ENCODE results near the gene DDR2.

Gene DDR2

GRCh38 chr1:162635418-162635817 is 3.2 kb downstream of the DDR2 start:
- Histone ChIP-seq H3K27me3 (replicated peaks in 2 of 5; ENCODE audit: control insufficient read depth in 4 of 5, insufficient read depth in 5 of 5, low read length in 4 of 5) (no peaks in the 10 kb centered on the region), H3K36me3 (ENCODE audit: control insufficient read depth in 4 of 4, insufficient read depth in 4 of 4, low read length in 3 of 4) (no peaks in the 10 kb centered on the region), H3K27ac (ENCODE audit: insufficient read depth in 1 of 2, low read depth in 1 of 2, low read length in 2 of 2, poor library complexity in 1 of 2, severe bottlenecking in 2 of 2) (no peak overlapping the region), H3K4me3 (ENCODE audit: control insufficient read depth in 1 of 7, extremely low read depth in 1 of 7, insufficient read depth in 4 of 7, low read depth in 2 of 7, low read length in 6 of 7) (no peak overlapping the region), H3K4me1 (ENCODE audit: control extremely low read depth in 1 of 4, control insufficient read depth in 4 of 4, insufficient read depth in 4 of 4, low read length in 3 of 4) (no peaks in the 10 kb centered on the region), H3K9me3 (ENCODE audit: control extremely low read depth in 1 of 5, control insufficient read depth in 4 of 5, insufficient read depth in 2 of 5, low read depth in 1 of 5, low read length in 4 of 5) (no peaks in the 10 kb centered on the region)
- 100% methylated on average over 4 of the region's 4 CpGs for WGBS (ENCODE audit: insufficient coverage)
- DNase-seq = no peak
- ChIA-PET POLR2A (no interaction called here), CTCF (no interaction called here)

- POLR2A ChIA-PET = no interaction called here
- Histone ChIP-seq H3K4me1 (ENCODE audit: control extremely low read depth in 1 of 4, control insufficient read depth in 4 of 4, insufficient read depth in 4 of 4, low read length in 3 of 4) (no peaks in the 10 kb centered on the region), H3K4me3 (ENCODE audit: control insufficient read depth in 1 of 7, extremely low read depth in 1 of 7, insufficient read depth in 4 of 7, low read depth in 2 of 7, low read length in 6 of 7) (no peak overlapping the region), H3K9me3 (ENCODE audit: control extremely low read depth in 1 of 5, control insufficient read depth in 4 of 5, insufficient read depth in 2 of 5, low read depth in 1 of 5, low read length in 4 of 5) (no peaks in the 10 kb centered on the region), H3K27me3 (replicated peaks in 2 of 5; ENCODE audit: control insufficient read depth in 4 of 5, insufficient read depth in 5 of 5, low read length in 4 of 5) (no peaks in the 10 kb centered on the region), H3K27ac (ENCODE audit: insufficient read depth in 1 of 2, low read depth in 1 of 2, low read length in 2 of 2, poor library complexity in 1 of 2, severe bottlenecking in 2 of 2) (no peak overlapping the region), H3K36me3 (ENCODE audit: control insufficient read depth in 4 of 4, insufficient read depth in 4 of 4, low read length in 3 of 4) (no peaks in the 10 kb centered on the region)
- DNase-seq = no peak
- CTCF ChIA-PET = no interaction called here
- WGBS (ENCODE audit: insufficient coverage) = 100% methylated on average over 5 of the region's 7 CpGs
Measured at GRCh38 chr1:162639718-162640117, 7.5 kb downstream of the DDR2 start.

DNA sequence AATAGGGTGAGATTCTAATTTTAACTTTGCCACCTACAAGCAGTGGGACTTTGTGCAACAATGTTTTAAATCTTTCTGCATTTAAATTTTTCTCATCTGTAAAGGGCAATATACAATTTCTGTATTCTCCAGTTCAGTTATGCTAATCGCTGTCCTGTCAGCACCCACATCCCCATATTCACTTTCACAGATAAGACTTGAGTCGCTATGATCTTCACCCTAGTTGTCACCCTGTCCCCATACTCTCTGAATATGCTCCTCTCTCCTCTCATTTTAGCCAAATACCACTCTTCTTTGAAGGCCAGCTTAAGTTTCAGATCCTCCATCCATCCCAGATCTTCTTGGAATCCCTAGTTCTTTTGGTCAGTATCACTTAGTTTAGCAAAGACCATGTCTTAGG is 8.8 kb downstream of the DDR2 start:
- Histone ChIP-seq H3K36me3 (ENCODE audit: control insufficient read depth in 4 of 4, insufficient read depth in 4 of 4, low read length in 3 of 4) (no peaks in the 10 kb centered on the region), H3K27ac (ENCODE audit: insufficient read depth in 1 of 2, low read depth in 1 of 2, low read length in 2 of 2, poor library complexity in 1 of 2, severe bottlenecking in 2 of 2) (no peak overlapping the region), H3K4me3 (ENCODE audit: control insufficient read depth in 1 of 7, extremely low read depth in 1 of 7, insufficient read depth in 4 of 7, low read depth in 2 of 7, low read length in 6 of 7) (no peak overlapping the region), H3K27me3 (replicated peaks in 2 of 5; ENCODE audit: control insufficient read depth in 4 of 5, insufficient read depth in 5 of 5, low read length in 4 of 5) (no peaks in the 10 kb centered on the region), H3K9me3 (ENCODE audit: control extremely low read depth in 1 of 5, control insufficient read depth in 4 of 5, insufficient read depth in 2 of 5, low read depth in 1 of 5, low read length in 4 of 5) (no peaks in the 10 kb centered on the region), H3K4me1 (ENCODE audit: control extremely low read depth in 1 of 4, control insufficient read depth in 4 of 4, insufficient read depth in 4 of 4, low read length in 3 of 4) (no peaks in the 10 kb centered on the region)
- no peak for DNase-seq
- WGBS (ENCODE audit: insufficient coverage) = 96% methylated on average over 2 of the region's 2 CpGs
- CTCF ChIA-PET = interaction anchor here (0.9 kb wide), 1 partner anchor 9 kb away, joined by 5 read pairs; the partner anchor contains the start of gene DDR2
- POLR2A ChIA-PET = no interaction called here

GRCh38 chr1:162644986-162645314 is 12.7 kb downstream of the DDR2 start:
- Histone ChIP-seq H3K27me3 (replicated peaks in 2 of 5; ENCODE audit: control insufficient read depth in 4 of 5, insufficient read depth in 5 of 5, low read length in 4 of 5) (peaks cover 0 to 4% (median 0%) of the 10 kb centered on the region in 5 experiments), H3K27ac (ENCODE audit: insufficient read depth in 1 of 2, low read depth in 1 of 2, low read length in 2 of 2, poor library complexity in 1 of 2, severe bottlenecking in 2 of 2) (no peak overlapping the region), H3K4me3 (ENCODE audit: control insufficient read depth in 1 of 7, extremely low read depth in 1 of 7, insufficient read depth in 4 of 7, low read depth in 2 of 7, low read length in 6 of 7) (no peak overlapping the region), H3K36me3 (ENCODE audit: control insufficient read depth in 4 of 4, insufficient read depth in 4 of 4, low read length in 3 of 4) (no peaks in the 10 kb centered on the region), H3K9me3 (ENCODE audit: control extremely low read depth in 1 of 5, control insufficient read depth in 4 of 5, insufficient read depth in 2 of 5, low read depth in 1 of 5, low read length in 4 of 5) (no peaks in the 10 kb centered on the region), H3K4me1 (ENCODE audit: control extremely low read depth in 1 of 4, control insufficient read depth in 4 of 4, insufficient read depth in 4 of 4, low read length in 3 of 4) (no peaks in the 10 kb centered on the region)
- ChIA-PET CTCF (no interaction called here), POLR2A (no interaction called here)
- no peak for DNase-seq
- WGBS (ENCODE audit: insufficient coverage) = 100% methylated on average over 2 of the region's 3 CpGs

DNA sequence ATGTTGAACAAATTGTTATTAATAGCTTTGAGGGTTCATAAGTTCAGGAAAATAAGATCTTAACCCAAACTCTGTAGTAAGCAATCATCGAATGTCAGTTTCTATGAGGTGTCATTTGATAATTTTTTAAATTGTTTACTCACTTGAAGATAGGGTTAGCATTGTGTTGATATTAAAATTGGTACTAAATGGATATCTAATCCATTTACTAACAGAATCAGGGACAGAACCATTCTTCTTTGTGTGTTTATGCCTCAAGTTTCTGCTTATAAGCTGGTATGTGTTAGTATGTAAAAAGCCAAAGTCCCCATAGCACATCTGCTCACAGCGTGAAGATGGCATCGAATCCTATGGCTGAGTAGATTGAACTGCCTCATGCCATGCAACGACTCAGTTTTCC is 13.4 kb downstream of the DDR2 start:
- ChIA-PET POLR2A (no interaction called here), CTCF (no interaction called here)
- Histone ChIP-seq H3K4me3 (ENCODE audit: control insufficient read depth in 1 of 7, extremely low read depth in 1 of 7, insufficient read depth in 4 of 7, low read depth in 2 of 7, low read length in 6 of 7) (no peak overlapping the region), H3K27me3 (replicated peaks in 2 of 5; ENCODE audit: control insufficient read depth in 4 of 5, insufficient read depth in 5 of 5, low read length in 4 of 5) (peaks cover 0 to 4% (median 0%) of the 10 kb centered on the region in 5 experiments), H3K36me3 (ENCODE audit: control insufficient read depth in 4 of 4, insufficient read depth in 4 of 4, low read length in 3 of 4) (no peaks in the 10 kb centered on the region), H3K9me3 (ENCODE audit: control extremely low read depth in 1 of 5, control insufficient read depth in 4 of 5, insufficient read depth in 2 of 5, low read depth in 1 of 5, low read length in 4 of 5) (no peaks in the 10 kb centered on the region), H3K4me1 (ENCODE audit: control extremely low read depth in 1 of 4, control insufficient read depth in 4 of 4, insufficient read depth in 4 of 4, low read length in 3 of 4) (no peaks in the 10 kb centered on the region), H3K27ac (ENCODE audit: insufficient read depth in 1 of 2, low read depth in 1 of 2, low read length in 2 of 2, poor library complexity in 1 of 2, severe bottlenecking in 2 of 2) (no peak overlapping the region)
- 97% methylated on average over 3 of the region's 4 CpGs for WGBS (ENCODE audit: insufficient coverage)
- no peak for DNase-seq

DNA sequence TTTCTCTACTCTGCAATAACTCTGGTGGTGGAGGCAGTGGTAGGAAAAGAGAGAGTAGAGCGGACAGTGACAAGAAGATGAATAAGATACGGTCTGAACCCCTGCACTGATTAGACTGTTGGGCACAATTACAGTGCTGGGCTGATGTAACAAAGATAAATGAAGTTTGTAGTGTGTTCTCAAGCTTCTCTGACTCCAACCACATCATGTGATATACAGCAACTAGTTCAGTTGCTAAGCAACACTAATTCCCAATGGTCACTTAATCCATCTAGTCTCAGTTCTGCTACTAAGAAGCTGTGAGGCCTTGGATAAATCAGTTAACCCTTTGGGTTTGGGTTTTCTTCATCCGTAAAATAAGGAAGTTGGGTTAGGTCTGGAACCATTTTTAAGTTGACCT is 17.3 kb downstream of the DDR2 start:
- no CpG with 5 or more reads among the region's 3 CpGs for WGBS (ENCODE audit: insufficient coverage)
- Histone ChIP-seq H3K27ac (ENCODE audit: insufficient read depth in 1 of 2, low read depth in 1 of 2, low read length in 2 of 2, poor library complexity in 1 of 2, severe bottlenecking in 2 of 2) (no peak overlapping the region), H3K4me1 (ENCODE audit: control extremely low read depth in 1 of 4, control insufficient read depth in 4 of 4, insufficient read depth in 4 of 4, low read length in 3 of 4) (no peaks in the 10 kb centered on the region), H3K36me3 (ENCODE audit: control insufficient read depth in 4 of 4, insufficient read depth in 4 of 4, low read length in 3 of 4) (no peaks in the 10 kb centered on the region), H3K27me3 (replicated peaks in 2 of 5; ENCODE audit: control insufficient read depth in 4 of 5, insufficient read depth in 5 of 5, low read length in 4 of 5) (peaks cover 0 to 6% (median 0%) of the 10 kb centered on the region in 5 experiments), H3K4me3 (ENCODE audit: control insufficient read depth in 1 of 7, extremely low read depth in 1 of 7, insufficient read depth in 4 of 7, low read depth in 2 of 7, low read length in 6 of 7) (no peak overlapping the region), H3K9me3 (ENCODE audit: control extremely low read depth in 1 of 5, control insufficient read depth in 4 of 5, insufficient read depth in 2 of 5, low read depth in 1 of 5, low read length in 4 of 5) (no peaks in the 10 kb centered on the region)
- POLR2A ChIA-PET = no interaction called here
- no peak for DNase-seq
- CTCF ChIA-PET = interaction anchor here (0.6 kb wide), 1 partner anchor 213 kb away, joined by 3 read pairs; no protein-coding TSS in a partner anchor

GRCh38 chr1:162654915-162655620 is 22.8 kb downstream of the DDR2 start:
- H3K4me1 ChIP-seq (ENCODE audit: control extremely low read depth in 1 of 4, control insufficient read depth in 4 of 4, insufficient read depth in 4 of 4, low read length in 3 of 4) = peaks cover 0 to 2% (median 0%) of the 10 kb centered on the region in 4 experiments
- no peak for DNase-seq
- ChIA-PET CTCF (no interaction called here), POLR2A (no interaction called here)
- no peaks in the 10 kb centered on the region for H3K36me3 ChIP-seq (ENCODE audit: control insufficient read depth in 4 of 4, insufficient read depth in 4 of 4, low read length in 3 of 4)
- WGBS (ENCODE audit: insufficient coverage) = 100% methylated on average over 1 of the region's 5 CpGs
- peaks cover 0 to 2% (median 0%) of the 10 kb centered on the region in 5 experiments for H3K27me3 ChIP-seq (replicated peaks in 2 of 5; ENCODE audit: control insufficient read depth in 4 of 5, insufficient read depth in 5 of 5, low read length in 4 of 5)
- H3K9me3 ChIP-seq (ENCODE audit: control extremely low read depth in 1 of 5, control insufficient read depth in 4 of 5, insufficient read depth in 2 of 5, low read depth in 1 of 5, low read length in 4 of 5) = peaks cover 0 to 7% (median 0%) of the 10 kb centered on the region in 5 experiments
- no peak overlapping the region for H3K4me3 ChIP-seq (ENCODE audit: control insufficient read depth in 1 of 7, extremely low read depth in 1 of 7, insufficient read depth in 4 of 7, low read depth in 2 of 7, low read length in 6 of 7)
- H3K27ac ChIP-seq (ENCODE audit: insufficient read depth in 1 of 2, low read depth in 1 of 2, low read length in 2 of 2, poor library complexity in 1 of 2, severe bottlenecking in 2 of 2) = no peak overlapping the region

Data from common myeloid progenitor, CD34-positive (primary cell).